NT2/D1 (cell line): ENCODE results near the gene LYPD6B.

ENCODE experiments used
- SUZ12 ChIP-seq: IDR thresholded peaks from 2 replicates; pipeline ENCODE4 v1.6.1; 2011; ENCODE audit not compliant: insufficient read length, insufficient read depth; ENCODE audit errors: extremely low read depth
- YY1 ChIP-seq: IDR thresholded peaks from 2 replicates; pipeline ENCODE4 v1.6.1; 2011; ENCODE audit not compliant: insufficient read length, insufficient read depth
- ZNF274 ChIP-seq: IDR thresholded peaks from 2 replicates; pipeline ENCODE4 v1.6.1; 2011; ENCODE audit warnings: mild to moderate bottlenecking, low read depth, low read length

- no peak for TF ChIP-seq ZNF274
- TF ChIP-seq YY1: no peak
- TF ChIP-seq SUZ12: no peak
Observed at GRCh38 chr2:149213764-149214493, 175.4 kb downstream of the LYPD6B start.
